HG03571 (cell line): Measurements from ENCODE around the gene CD55.
"Not testable (repeated sequence)": the region's sequence is repeated elsewhere in the genome, so short reads cannot be mapped to it uniquely, and the experiment has no call there.

Experiments
- ATAC-seq: cut with Tn5 transposase; IDR thresholded peaks from one replicate; pipeline ENCODE4 v1.9.1; 2021; ENCODE audit not compliant: unreplicated experiment

The CD55 gene

GRCh38 chr1:207304710-207305488 is 16.6 kb upstream of the CD55 start:
- ATAC-seq = no peak

DNA sequence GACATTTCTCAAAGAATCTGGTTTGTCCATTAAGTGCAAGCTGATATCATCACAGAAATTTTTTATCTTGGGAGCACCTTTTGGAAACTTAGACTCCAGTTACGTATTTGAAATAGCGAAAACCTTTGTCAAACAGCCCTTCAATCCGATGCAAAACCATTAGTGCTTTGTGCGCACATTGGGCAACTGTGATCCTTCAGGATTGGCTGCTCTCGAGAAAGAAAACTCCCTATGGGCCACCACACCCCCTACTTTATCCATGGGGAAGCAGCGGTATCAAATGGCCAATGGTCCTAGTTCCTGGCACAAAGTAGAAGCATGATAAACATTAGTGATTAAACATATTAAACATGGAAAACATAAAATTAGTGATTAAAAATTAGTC is 16.0 kb upstream of the CD55 start:
- ATAC-seq = no peak

GRCh38 chr1:207306023-207306422 is 15.5 kb upstream of the CD55 start:
- no peak for ATAC-seq

DNA sequence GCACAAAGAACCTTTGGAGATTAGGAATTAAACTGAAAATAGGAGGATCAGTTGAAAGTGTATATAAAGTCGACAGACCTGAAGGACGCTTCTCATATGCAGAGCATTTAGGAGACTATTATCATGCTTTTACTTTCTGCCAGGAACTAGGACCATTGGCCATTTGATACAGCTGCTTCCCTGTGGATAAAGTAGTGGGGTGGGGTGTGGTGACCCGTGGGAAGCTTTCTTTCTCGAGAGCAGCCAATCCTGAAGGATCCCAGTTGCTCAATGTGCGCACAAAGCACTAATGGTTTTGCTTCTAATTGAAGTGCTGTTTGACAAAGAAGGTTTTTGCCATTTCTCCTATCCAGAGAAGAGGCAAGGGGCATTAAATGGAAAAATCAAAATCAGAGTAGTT is 14.9 kb upstream of the CD55 start:
- ATAC-seq = no peak

DNA sequence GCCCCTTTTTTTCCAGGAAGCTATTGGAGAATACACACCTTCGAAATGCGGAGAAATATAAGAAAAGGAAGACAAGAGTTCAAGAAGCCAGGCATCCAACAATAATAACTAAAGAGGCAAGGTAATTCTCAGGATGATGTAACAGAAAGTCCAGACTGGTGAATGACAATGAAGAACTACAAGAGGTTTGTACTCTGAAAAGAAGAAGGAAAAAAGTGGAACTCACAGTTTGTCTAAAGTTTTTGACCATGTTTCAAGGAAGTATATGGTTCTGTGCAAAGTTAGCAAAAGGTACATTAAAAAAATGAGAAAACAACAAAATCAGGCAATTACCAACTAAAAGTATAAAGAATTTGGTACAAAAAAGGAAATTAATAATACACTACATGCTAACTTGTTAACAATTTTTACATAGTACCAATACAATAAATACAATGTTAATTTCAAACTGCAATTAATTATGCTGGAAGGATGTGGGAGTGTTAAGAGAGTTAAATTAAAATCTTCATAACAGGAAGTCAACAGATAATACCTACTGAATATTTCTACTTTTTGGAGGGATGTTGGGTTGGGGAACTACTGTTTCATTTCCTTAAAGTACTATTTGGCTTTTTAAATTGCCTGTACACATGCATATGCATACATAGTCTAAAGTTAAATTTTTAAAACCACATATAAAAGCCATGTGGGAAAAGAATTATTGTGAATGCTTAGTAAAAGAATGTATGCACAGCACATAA is 12.9 kb upstream of the CD55 start:
- no peak for ATAC-seq

- ATAC-seq = no peak
Observed at GRCh38 chr1:207309745-207310273, 11.7 kb upstream of the CD55 start.

DNA sequence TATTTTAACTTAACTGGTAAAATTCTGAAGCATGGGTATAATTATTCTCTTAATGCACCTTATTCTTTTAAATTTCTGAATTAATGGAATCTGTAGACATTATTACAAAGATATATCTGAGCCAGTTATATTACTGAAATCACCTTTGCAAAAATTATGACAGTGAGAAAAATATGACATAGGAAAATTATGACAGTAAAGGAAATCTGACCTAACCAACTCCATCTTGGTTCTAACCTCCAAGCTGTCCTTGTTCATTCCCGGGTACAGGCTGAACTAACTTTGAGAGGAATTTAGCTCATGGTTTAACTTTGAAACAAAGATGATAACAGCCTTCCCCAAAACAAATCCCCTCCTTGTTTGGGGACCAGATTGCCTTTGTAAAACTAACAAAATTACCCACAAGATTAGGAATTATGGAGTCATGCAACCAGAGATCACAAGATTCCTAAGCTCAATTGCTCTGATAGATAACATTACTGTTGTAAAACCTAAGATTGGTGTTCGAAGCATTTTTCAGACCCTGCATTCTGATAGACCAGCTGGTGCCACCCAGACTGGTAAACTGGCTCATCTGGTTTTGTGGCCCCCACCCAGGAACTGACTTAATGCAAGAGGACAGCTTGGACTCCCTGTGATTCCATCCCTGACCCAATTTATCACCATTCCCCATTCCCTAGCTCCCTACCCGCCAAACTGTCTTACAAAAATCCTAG is 9.4 kb upstream of the CD55 start:
- ATAC-seq = no peak

DNA sequence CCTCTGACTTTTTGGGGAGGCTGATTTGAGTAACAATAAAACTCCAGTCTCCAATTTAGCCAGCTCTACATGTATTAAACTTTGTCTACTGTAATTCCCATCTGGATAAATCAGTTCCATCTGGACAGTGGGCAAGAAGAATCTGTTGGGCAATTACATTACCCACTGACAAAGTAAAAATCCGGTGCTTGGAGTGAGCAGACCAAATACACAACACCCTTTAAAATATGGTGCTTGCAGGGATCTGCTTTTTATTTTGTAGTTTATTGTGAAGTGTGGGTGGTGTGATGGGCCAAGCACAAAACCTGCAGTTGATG is 8.9 kb upstream of the CD55 start:
- no peak for ATAC-seq

DNA sequence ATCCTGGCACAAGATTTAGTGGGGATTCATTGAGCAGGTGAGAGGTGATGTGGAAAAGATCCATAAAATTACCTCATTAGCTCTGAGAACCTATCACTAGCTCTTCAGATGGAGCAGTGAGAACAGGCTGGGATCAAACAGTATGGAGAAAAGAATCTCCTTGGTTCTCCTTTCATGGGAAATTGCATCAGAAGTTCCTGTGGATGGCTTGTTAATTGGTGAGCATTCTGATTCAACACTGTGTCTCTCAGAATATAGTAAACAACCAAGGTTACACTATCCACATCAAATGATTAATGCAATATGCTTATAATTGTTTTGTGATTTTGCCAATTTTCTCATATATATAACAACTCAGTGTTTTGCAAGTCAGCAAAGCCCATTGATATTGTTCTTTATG is 8.3 kb upstream of the CD55 start:
- ATAC-seq = no peak

DNA sequence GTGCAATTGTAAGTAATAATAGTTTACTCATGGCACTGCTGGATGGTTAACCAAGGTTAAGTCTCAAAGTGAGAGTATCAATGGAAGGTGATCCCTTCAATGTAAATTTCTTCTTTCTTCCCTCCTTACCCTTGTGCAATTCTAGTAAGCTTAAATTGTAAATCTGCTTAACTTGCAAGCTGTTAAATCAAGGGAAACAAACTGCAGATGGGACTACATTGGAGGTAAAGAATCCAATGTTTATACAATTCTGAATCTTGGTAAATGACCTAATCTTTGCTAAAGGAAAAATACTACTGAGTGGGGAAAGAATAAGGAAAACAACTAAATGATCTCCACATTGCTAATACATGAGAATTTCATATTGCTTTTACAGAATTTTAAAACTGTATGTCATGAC is 6.7 kb upstream of the CD55 start:
- no peak for ATAC-seq

DNA sequence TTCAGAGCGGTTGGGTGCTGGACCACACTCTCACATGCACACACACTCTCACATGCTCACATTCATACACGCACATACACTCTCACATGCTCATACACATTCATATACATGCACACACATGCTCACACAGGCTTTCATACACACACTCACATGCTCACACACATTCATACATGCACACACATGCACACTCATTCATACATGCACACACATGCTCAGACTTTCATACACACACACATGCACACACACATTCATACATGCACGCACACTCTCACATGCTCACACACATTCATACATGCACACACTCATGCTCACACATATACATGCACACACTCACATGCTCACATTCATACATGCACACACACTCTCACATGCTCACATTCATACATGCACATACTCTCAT is 6.0 kb upstream of the CD55 start:
- ATAC-seq = no peak

- no peak for ATAC-seq
Observed at GRCh38 chr1:207316141-207316540, 5.3 kb upstream of the CD55 start.

DNA sequence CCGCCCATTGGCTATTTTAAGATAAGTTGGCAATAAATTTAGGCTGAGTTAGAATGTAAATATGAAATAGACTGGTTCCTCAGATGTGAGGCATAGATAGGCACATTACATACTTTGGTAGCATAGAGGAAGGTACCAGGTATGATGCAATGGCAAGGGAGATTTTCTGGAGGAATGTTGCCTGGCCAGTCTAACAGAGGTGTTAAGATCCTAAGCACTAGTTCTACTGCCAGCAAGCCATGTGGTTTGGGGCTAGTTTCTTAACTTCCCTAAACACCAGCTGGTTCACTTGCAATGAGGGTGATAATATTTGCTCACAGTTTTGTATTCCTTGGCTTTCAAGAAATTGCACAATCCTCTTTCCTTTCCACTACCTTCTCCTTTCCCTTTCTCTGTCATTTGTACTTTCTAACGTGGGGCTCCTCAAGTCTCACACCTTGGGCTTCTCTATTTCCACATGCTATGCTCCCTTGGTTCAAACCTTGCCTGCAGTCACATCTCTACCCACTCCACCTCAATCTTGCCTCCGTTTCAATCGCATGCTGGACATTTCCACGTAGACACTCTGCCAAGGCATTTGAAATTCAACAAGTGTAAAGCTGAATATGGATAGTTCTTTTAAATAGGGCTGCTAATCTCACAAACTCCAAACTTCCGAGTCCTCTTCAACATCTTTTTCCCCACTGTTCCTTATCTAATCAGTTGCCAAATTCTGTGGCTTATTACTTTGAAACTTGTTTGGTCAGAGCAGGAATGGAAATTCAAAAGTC is 4.7 kb upstream of the CD55 start:
- ATAC-seq = no peak

GRCh38 chr1:207317561-207317960 is 3.9 kb upstream of the CD55 start:
- no peak for ATAC-seq

GRCh38 chr1:207318072-207318619 is 3.3 kb upstream of the CD55 start:
- ATAC-seq = no peak

- no peak for ATAC-seq
Observed at GRCh38 chr1:207319199-207319598, 2.3 kb upstream of the CD55 start.

- not testable (repeated sequence) for ATAC-seq
Observed at GRCh38 chr1:207320105-207320504, 1.4 kb upstream of the CD55 start.

- ATAC-seq = peak; percentile 1
Observed at GRCh38 chr1:207321790-207322645, 540 bp downstream of the CD55 start.

DNA sequence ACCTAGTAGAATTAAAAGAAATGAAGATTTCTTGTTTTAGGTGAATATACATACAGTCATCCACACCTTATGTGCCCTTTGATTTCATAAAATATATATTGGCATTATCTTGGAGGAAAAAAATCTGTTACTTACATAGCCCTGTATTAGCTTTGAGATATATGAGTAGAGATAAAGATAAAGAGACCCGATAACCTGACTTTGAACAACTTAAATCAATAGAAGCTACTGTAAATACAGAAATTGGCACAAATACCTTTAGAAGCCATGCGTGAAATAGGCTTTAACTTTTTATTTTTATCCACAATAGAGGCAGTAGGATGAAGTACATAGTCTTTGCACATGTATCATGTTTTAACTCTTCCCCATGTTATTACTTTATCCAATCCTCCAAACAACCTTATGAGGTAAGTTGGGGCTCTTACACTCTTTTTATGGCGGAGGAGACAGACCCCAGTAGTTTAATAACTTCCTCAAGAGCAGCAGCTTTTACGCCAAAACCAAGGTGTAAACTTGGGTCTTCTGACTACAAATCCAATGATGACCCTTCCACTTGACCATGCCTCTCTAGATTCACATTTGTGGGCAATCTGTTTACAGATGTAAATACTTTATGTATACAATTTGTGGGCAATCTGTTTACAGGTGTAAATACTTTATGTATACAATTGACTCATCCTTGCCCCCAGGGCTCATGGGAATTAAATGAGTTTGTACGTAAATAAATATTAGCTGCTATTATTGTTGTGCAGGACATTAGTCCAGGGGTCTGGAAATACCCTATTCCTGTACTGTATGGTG is 2.1 kb downstream of the CD55 start:
- ATAC-seq = no peak
